ENCODE data around the gene POU2F3. TPM values are rescaled to one million over a fixed set of nuclear protein-coding genes. Genes with fewer than 3 reads are reported as not detected.

The POU2F3 gene
- total RNA-seq, 1 donor from 2014 or later: not detected

- DNase-seq (ENCODE audit: extremely low spot score, unreplicated experiment): no peak
- Mint-ChIP-seq H3K36me3 (ENCODE audit: unreplicated experiment) (no peaks in the 10 kb centered on the region), H3K27me3 (ENCODE audit: unreplicated experiment) (peaks cover 56% of the 10 kb centered on the region), H3K4me1 (ENCODE audit: unreplicated experiment) (peaks cover 3% of the 10 kb centered on the region), H3K4me3 (ENCODE audit: unreplicated experiment) (no peak overlapping the region), H3K9me3 (ENCODE audit: unreplicated experiment) (no peaks in the 10 kb centered on the region), H3K27ac (ENCODE audit: unreplicated experiment) (no peak overlapping the region)
- TF ChIP-seq CTCF (IDR thresholded peaks at IDR 0.05): no peak
These were observed 44.2 kb upstream of the POU2F3 start for GRCh38 chr11:120195601-120196320.

- Mint-ChIP-seq H3K27ac (ENCODE audit: unreplicated experiment) (no peak overlapping the region), H3K27me3 (ENCODE audit: unreplicated experiment) (peaks cover 57% of the 10 kb centered on the region), H3K4me1 (ENCODE audit: unreplicated experiment) (peaks cover 3% of the 10 kb centered on the region), H3K36me3 (ENCODE audit: unreplicated experiment) (no peaks in the 10 kb centered on the region), H3K4me3 (ENCODE audit: unreplicated experiment) (no peak overlapping the region), H3K9me3 (ENCODE audit: unreplicated experiment) (no peaks in the 10 kb centered on the region)
- DNase-seq (ENCODE audit: extremely low spot score, unreplicated experiment): no peak
- TF ChIP-seq CTCF (IDR thresholded peaks at IDR 0.05): no peak
These were observed 43.1 kb upstream of the POU2F3 start for GRCh38 chr11:120196826-120197225.

- H3K4me3 Mint-ChIP-seq (ENCODE audit: unreplicated experiment): no peak overlapping the region
- peaks cover 3% of the 10 kb centered on the region for H3K4me1 Mint-ChIP-seq (ENCODE audit: unreplicated experiment)
- peaks cover 56% of the 10 kb centered on the region for H3K27me3 Mint-ChIP-seq (ENCODE audit: unreplicated experiment)
- no peak overlapping the region for H3K27ac Mint-ChIP-seq (ENCODE audit: unreplicated experiment)
- DNase-seq (ENCODE audit: extremely low spot score, unreplicated experiment): no peak
- no peaks in the 10 kb centered on the region for H3K9me3 Mint-ChIP-seq (ENCODE audit: unreplicated experiment)
- no peak for TF ChIP-seq CTCF (IDR thresholded peaks at IDR 0.05)
- H3K36me3 Mint-ChIP-seq (ENCODE audit: unreplicated experiment): no peaks in the 10 kb centered on the region
These were observed 42.6 kb upstream of the POU2F3 start for GRCh38 chr11:120197251-120197891.

GRCh38 chr11:120197977-120198376, 42.0 kb upstream of the POU2F3 start:
- no peak overlapping the region for H3K27ac Mint-ChIP-seq (ENCODE audit: unreplicated experiment)
- no peak for DNase-seq (ENCODE audit: extremely low spot score, unreplicated experiment)
- TF ChIP-seq CTCF (IDR thresholded peaks at IDR 0.05): no peak
- H3K4me3 Mint-ChIP-seq (ENCODE audit: unreplicated experiment): no peak overlapping the region
- peaks cover 3% of the 10 kb centered on the region for H3K4me1 Mint-ChIP-seq (ENCODE audit: unreplicated experiment)
- H3K27me3 Mint-ChIP-seq (ENCODE audit: unreplicated experiment): peaks cover 51% of the 10 kb centered on the region
- H3K9me3 Mint-ChIP-seq (ENCODE audit: unreplicated experiment): no peaks in the 10 kb centered on the region
- H3K36me3 Mint-ChIP-seq (ENCODE audit: unreplicated experiment): no peaks in the 10 kb centered on the region

GRCh38 chr11:120198403-120198786, 41.5 kb upstream of the POU2F3 start:
- Mint-ChIP-seq H3K36me3 (ENCODE audit: unreplicated experiment) (no peaks in the 10 kb centered on the region), H3K9me3 (ENCODE audit: unreplicated experiment) (no peaks in the 10 kb centered on the region), H3K27me3 (ENCODE audit: unreplicated experiment) (peaks cover 50% of the 10 kb centered on the region), H3K4me1 (ENCODE audit: unreplicated experiment) (peaks cover 3% of the 10 kb centered on the region), H3K4me3 (ENCODE audit: unreplicated experiment) (no peak overlapping the region), H3K27ac (ENCODE audit: unreplicated experiment) (no peak overlapping the region)
- no peak for DNase-seq (ENCODE audit: extremely low spot score, unreplicated experiment)
- TF ChIP-seq CTCF (IDR thresholded peaks at IDR 0.05): no peak
